Activated CD8-positive, alpha-beta memory T cell treated with anti-CD3 and anti-CD28 coated beads, Interleukin-2, amount 10 ng/mL, durations not matched to agents 7 days and 5 days (primary cell): ENCODE data around the gene DPPA4. TPM values are rescaled to one million over a fixed set of nuclear protein-coding genes. Genes with fewer than 3 reads are reported as not detected.

Experiments
- ATAC-seq: fragments of 150-1000 bp; cut with Tn5 transposase; one replicate; pipeline ENCODE4 v1.10.0; 2021; ENCODE audit warnings: moderate library complexity
- CTCF ChIA-PET: fragments of 350-600 bp; sonication (Branson Sonifier 250); formaldehyde crosslinking; loops from one replicate; lab custom pipeline; 2021; ENCODE audit warnings: antibody characterized with exemption; lab: Charles Lee
- DNase-seq: peaks from one replicate; pipeline ENCODE4 v3.0.0-alpha.2; 2020
- H3K27ac Mint-ChIP-seq: one replicate; pipeline ENCODE4 v1.8.0; 2021; ENCODE audit warnings: mild to moderate bottlenecking, mixed read lengths
- H3K27me3 Mint-ChIP-seq: one replicate; pipeline ENCODE4 v1.8.0; 2021; ENCODE audit warnings: mixed read lengths
- H3K36me3 Mint-ChIP-seq: one replicate; pipeline ENCODE4 v1.8.0; 2021; ENCODE audit warnings: mild to moderate bottlenecking, mixed read lengths
- H3K4me1 Mint-ChIP-seq: one replicate; pipeline ENCODE4 v1.8.0; 2021; ENCODE audit warnings: mixed read lengths
- H3K4me3 Mint-ChIP-seq: one replicate; pipeline ENCODE4 v1.8.0; 2021; ENCODE audit warnings: mild to moderate bottlenecking, moderate library complexity, mixed read lengths
- H3K9me3 Mint-ChIP-seq: one replicate; pipeline ENCODE4 v1.8.0; 2022; ENCODE audit warnings: low read depth, mixed read lengths
- total RNA-seq, 2 experiments: library from RNA; stranded (reverse); gene quantifications; one replicate each; pipeline ENCODE4 v1.2.3, GENCODE V29; 2021

DPPA4 gene
- total RNA-seq, 2 experiments from 2014 or later, result not detected

DNA sequence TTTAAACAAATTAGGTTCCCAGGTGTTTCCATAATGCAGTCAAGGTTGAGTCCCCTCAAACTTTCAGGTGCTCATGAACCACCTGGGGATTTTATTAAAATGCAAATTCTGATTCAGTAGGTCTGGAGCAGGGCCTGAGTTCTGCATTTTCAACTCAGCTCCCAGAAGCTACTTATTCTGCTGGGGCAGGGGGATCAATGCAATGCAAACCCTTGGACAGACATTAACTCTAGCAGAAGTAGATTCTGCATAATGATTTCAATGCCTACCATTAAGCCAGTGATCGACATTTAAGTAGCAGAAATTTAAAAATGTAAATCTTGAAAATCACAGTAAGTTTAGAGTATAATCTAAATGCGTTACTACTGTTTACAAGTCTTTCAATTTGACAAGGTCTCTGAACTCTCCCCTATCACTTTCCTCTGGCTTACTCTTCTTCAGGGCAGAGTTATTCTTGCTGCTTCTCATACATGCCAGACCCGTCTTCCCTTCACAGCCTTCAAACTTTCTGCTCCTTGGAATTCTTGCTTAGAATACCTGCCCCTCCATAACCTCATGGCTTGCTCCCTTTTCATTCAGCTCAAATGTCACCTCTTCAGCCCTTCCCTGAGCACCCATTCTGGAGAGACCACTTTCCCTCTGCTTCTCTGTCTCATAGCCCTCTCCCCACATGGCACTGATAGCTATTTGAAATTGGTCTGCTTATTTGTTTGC is 19.3 kb upstream of the DPPA4 start:
- ATAC-seq (no peak), DNase-seq (no peak)
- Mint-ChIP-seq H3K9me3 (peaks cover 2% of the 10 kb centered on the region), H3K27me3 (peaks cover 6% of the 10 kb centered on the region), H3K4me1 (no peaks in the 10 kb centered on the region), H3K36me3 (no peaks in the 10 kb centered on the region), H3K27ac (no peak overlapping the region), H3K4me3 (no peak overlapping the region)
- CTCF ChIA-PET, result no interaction called here

GRCh38 chr3:109355625-109356441 is 18.5 kb upstream of the DPPA4 start:
- no peaks in the 10 kb centered on the region for H3K4me1 Mint-ChIP-seq
- peaks cover 6% of the 10 kb centered on the region for H3K27me3 Mint-ChIP-seq
- no peaks in the 10 kb centered on the region for H3K9me3 Mint-ChIP-seq
- no peaks in the 10 kb centered on the region for H3K36me3 Mint-ChIP-seq
- no peak overlapping the region for H3K27ac Mint-ChIP-seq
- no peak overlapping the region for H3K4me3 Mint-ChIP-seq
- CTCF ChIA-PET, result no interaction called here
- ATAC-seq (no peak), DNase-seq (no peak)

GRCh38 chr3:109353057-109353456 is 15.7 kb upstream of the DPPA4 start:
- Mint-ChIP-seq H3K27me3 (peaks cover 6% of the 10 kb centered on the region), H3K4me3 (no peak overlapping the region), H3K4me1 (no peaks in the 10 kb centered on the region), H3K27ac (no peak overlapping the region), H3K9me3 (no peaks in the 10 kb centered on the region), H3K36me3 (no peaks in the 10 kb centered on the region)
- DNase-seq (no peak), ATAC-seq (no peak)
- CTCF ChIA-PET, result no interaction called here

DNA sequence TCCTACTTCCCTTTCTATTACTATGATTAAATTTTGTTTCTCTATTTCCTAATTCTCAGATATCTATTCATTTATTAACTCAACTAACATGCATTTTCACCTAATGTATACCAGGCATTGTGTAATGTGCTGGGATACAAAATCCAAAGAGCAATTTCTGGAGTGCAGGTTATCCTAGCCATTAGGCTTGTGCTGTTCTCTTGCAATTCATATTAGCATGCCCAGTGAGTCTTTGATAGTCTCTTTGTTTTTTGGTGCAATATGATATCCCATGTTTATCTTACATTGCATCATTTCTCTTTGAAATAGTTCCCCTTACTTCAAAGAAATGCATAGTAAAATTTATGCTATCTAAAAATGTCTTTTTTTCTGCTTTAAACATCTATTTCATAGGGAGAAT is 13.9 kb upstream of the DPPA4 start:
- H3K36me3 Mint-ChIP-seq, result no peaks in the 10 kb centered on the region
- no peak overlapping the region for H3K4me3 Mint-ChIP-seq

DNA sequence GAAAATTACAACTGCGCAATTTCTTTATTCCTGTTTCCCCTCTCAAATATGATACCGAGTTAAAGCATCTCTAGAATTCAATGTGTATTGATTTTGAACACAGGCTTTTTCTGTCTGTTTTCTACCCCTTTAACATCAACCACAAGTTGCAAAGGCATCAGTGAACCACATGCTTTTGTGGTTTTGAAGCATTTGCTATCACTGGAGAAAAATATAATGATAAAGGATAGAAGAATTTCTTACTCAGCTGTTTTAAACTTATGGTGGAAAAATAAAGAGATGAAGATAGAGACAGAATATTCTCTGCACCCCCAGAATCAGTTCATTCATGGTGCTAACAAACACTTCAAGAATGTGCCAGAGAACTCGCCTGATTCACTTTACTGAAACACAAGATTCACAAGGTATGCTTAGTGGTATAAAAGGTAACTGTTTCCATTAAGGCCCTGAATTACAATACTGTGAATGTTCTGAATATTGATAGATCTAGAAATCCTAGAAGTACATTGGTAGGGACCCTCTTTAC is 9.5 kb upstream of the DPPA4 start:
- CTCF ChIA-PET, result no interaction called here
- no peaks in the 10 kb centered on the region for H3K27me3 Mint-ChIP-seq
- ATAC-seq, result no peak
- no peaks in the 10 kb centered on the region for H3K4me1 Mint-ChIP-seq
- no peak overlapping the region for H3K27ac Mint-ChIP-seq
- no peaks in the 10 kb centered on the region for H3K9me3 Mint-ChIP-seq
- H3K4me3 Mint-ChIP-seq, result no peak overlapping the region
- DNase-seq, result no peak
- H3K36me3 Mint-ChIP-seq, result no peaks in the 10 kb centered on the region

More for the DNA sequence above, 13.9 kb upstream of the DPPA4 start:
- CTCF ChIA-PET, result no interaction called here
- DNase-seq, result no peak
- Mint-ChIP-seq H3K9me3 (no peaks in the 10 kb centered on the region), H3K27me3 (peaks cover 4% of the 10 kb centered on the region), H3K27ac (no peak overlapping the region), H3K4me1 (no peaks in the 10 kb centered on the region)
- ATAC-seq, result no peak

DNA sequence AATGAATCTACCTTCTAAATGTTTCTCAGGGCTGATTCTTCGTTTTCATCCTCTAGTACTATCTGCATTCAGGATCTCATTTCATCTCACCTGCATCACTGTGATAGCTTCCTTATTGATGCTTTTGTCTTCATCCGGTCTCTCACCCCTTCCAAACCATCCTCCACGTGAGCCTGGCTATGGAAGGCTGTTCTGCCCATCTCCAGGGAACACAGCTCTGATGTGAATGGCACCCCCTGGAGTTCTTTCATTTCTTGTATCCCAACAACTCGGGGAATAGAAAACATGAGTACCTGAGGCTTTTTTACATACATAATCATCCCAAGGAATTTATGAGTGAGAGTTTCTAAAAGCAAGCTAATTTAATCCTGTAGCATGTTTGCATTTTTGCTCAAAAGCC is 8.8 kb upstream of the DPPA4 start:
- Mint-ChIP-seq H3K9me3 (no peaks in the 10 kb centered on the region), H3K4me1 (no peaks in the 10 kb centered on the region), H3K27ac (no peak overlapping the region), H3K4me3 (no peak overlapping the region), H3K27me3 (no peaks in the 10 kb centered on the region), H3K36me3 (no peaks in the 10 kb centered on the region)
- no peak for DNase-seq
- no peak for ATAC-seq
- CTCF ChIA-PET, result no interaction called here

DNA sequence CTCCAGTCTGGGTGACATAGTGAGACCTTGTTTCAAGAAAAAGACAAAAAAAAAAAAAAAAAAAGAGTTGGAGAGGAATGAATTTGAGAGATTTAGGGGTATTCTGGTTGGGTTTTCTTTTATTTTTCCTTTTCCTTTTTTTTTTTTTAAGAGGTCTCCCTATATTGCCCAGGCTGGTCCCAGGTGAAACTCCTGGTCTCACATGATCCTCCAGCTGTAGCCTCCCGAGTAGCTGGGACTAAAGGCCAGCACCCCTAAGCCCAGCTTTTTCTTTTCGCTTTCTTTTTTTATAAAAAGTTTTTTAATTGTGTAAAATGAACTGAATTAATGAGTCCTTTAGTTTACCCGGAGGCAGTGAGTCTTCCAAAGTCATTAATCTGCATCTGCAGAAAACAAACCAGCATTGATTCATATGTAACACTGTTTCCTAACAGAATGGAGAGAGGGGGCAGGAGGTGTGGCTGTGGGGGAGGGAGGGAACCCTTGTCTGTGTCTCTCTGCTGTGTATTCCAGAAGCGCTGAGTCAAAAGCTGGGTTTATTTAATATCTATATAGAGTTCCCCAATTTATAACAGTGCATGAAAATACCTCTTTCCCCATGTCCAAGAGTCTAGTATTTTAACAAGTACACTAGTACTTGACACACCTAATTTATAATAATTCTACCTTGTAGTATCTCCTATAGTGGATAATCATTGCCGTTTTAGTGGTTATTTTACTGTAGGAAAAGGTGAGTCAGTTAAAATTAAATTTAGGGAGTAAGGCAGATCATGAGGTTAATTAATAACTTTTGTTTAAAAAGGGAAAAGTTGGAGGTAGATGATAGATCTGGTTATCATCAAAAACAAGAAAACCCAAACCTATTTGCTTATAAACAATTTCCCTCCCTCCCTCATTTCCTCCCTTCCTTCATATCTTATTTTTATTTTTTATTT is 2.6 kb upstream of the DPPA4 start:
- peaks cover 4% of the 10 kb centered on the region for H3K4me1 Mint-ChIP-seq
- peaks cover 1% of the 10 kb centered on the region for H3K36me3 Mint-ChIP-seq
- no peak overlapping the region for H3K4me3 Mint-ChIP-seq
- no peaks in the 10 kb centered on the region for H3K9me3 Mint-ChIP-seq
- ATAC-seq (no peak), DNase-seq (no peak)
- no peak overlapping the region for H3K27ac Mint-ChIP-seq
- peaks cover 25% of the 10 kb centered on the region for H3K27me3 Mint-ChIP-seq
- CTCF ChIA-PET, result interaction anchor here (0.7 kb wide), 1 partner anchor 981 kb away, joined by 3 read pairs; no protein-coding TSS in a partner anchor

GRCh38 chr3:109339197-109339596 is 1.9 kb upstream of the DPPA4 start:
- peaks cover 4% of the 10 kb centered on the region for H3K4me1 Mint-ChIP-seq
- DNase-seq, result no peak
- CTCF ChIA-PET, result no interaction called here
- no peak for ATAC-seq
- H3K36me3 Mint-ChIP-seq, result peaks cover 1% of the 10 kb centered on the region
- no peak overlapping the region for H3K4me3 Mint-ChIP-seq
- H3K27ac Mint-ChIP-seq, result no peak overlapping the region
- peaks cover 25% of the 10 kb centered on the region for H3K27me3 Mint-ChIP-seq
- H3K9me3 Mint-ChIP-seq, result no peaks in the 10 kb centered on the region

DNA sequence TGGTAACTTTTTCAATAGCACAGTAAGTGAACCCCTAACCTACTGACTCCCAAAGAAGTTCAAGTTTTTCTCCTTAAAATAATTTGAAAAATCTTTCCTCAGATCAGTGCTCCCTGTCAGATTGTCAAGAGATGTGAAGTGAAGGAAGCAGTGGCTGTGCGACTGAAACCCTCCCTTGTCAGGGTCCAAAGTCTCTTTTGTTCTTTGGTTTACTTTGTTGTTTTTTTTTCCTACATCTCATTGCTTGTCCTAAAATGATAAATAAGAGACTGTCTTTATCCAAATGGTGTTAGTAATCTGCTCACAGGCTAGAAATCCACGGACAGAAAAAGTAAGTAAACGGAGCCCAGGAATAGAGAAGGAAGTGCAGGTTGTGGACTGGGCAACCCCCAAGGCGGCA is 976 bp upstream of the DPPA4 start:
- H3K27ac Mint-ChIP-seq, result no peak overlapping the region
- no peaks in the 10 kb centered on the region for H3K9me3 Mint-ChIP-seq
- DNase-seq (no peak), ATAC-seq (no peak)
- peaks cover 25% of the 10 kb centered on the region for H3K27me3 Mint-ChIP-seq
- H3K4me1 Mint-ChIP-seq, result peaks cover 4% of the 10 kb centered on the region
- H3K4me3 Mint-ChIP-seq, result no peak overlapping the region
- peaks cover 1% of the 10 kb centered on the region for H3K36me3 Mint-ChIP-seq
- CTCF ChIA-PET, result no interaction called here

DNA sequence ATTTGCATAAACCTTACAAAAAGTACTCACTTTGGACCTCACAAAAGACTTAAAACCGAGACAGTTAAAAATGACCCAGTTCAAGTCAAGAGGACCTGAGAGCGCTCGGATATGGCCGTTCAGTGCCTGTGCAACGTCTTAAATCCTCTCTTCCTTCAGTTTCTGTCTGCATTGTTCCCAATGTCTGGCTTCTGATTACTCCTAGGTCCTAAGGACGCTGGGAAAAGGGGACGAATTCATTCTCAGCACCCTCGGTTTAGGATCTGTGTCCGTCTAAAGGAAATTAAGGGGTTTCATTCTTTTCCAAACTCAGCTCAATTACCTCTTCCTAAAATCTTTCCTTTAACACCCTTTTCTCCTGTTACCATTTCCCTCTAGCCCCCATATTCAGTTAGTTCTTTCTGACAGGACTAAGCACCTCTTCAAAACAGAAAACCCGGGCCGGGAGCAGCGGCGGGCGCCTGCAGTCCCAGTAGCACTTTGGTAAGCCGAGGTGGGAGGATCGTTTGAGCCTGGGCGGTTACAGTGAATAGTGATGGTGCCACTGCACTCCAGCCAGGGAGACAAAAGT is 970 bp downstream of the DPPA4 start:
- DNase-seq (peak; percentile 41), ATAC-seq (no peak)
- no peak overlapping the region for H3K27ac Mint-ChIP-seq
- peaks cover 25% of the 10 kb centered on the region for H3K27me3 Mint-ChIP-seq
- H3K4me3 Mint-ChIP-seq, result peak overlapping the region; percentile 46
- CTCF ChIA-PET, result no interaction called here
- H3K4me1 Mint-ChIP-seq, result peaks cover 4% of the 10 kb centered on the region
- peaks cover 1% of the 10 kb centered on the region for H3K36me3 Mint-ChIP-seq
- H3K9me3 Mint-ChIP-seq, result no peaks in the 10 kb centered on the region

GRCh38 chr3:109334572-109334971 is 2.8 kb downstream of the DPPA4 start:
- DNase-seq (no peak), ATAC-seq (no peak)
- Mint-ChIP-seq H3K4me1 (peaks cover 4% of the 10 kb centered on the region), H3K27me3 (peaks cover 25% of the 10 kb centered on the region), H3K4me3 (no peak overlapping the region), H3K27ac (no peak overlapping the region), H3K9me3 (no peaks in the 10 kb centered on the region), H3K36me3 (peaks cover 1% of the 10 kb centered on the region)
- CTCF ChIA-PET, result no interaction called here

GRCh38 chr3:109331692-109332091 is 5.7 kb downstream of the DPPA4 start:
- Mint-ChIP-seq H3K36me3 (no peaks in the 10 kb centered on the region), H3K9me3 (no peaks in the 10 kb centered on the region), H3K27ac (no peak overlapping the region), H3K27me3 (peaks cover 7% of the 10 kb centered on the region), H3K4me1 (peaks cover 2% of the 10 kb centered on the region), H3K4me3 (no peak overlapping the region)
- CTCF ChIA-PET, result interaction anchor here (0.7 kb wide), 1 partner anchor 852 kb away, joined by 3 read pairs; no protein-coding TSS in a partner anchor
- DNase-seq (no peak), ATAC-seq (no peak)

GRCh38 chr3:109330405-109330804 is 6.9 kb downstream of the DPPA4 start:
- H3K36me3 Mint-ChIP-seq, result no peaks in the 10 kb centered on the region
- no peak for DNase-seq
- no peak overlapping the region for H3K27ac Mint-ChIP-seq
- CTCF ChIA-PET, result interaction anchor here (1.0 kb wide), 1 partner anchor 10 kb away, joined by 3 read pairs; no protein-coding TSS in a partner anchor
- no peaks in the 10 kb centered on the region for H3K9me3 Mint-ChIP-seq
- no peak overlapping the region for H3K4me3 Mint-ChIP-seq
- H3K27me3 Mint-ChIP-seq, result no peaks in the 10 kb centered on the region
- no peaks in the 10 kb centered on the region for H3K4me1 Mint-ChIP-seq
- no peak for ATAC-seq
